Measurements from ENCODE around the gene SPTA1.

- TF ChIP-seq SUZ12 (IDR thresholded peaks at IDR 0.05; ENCODE audit: extremely low read depth, insufficient read depth, insufficient read length) (no peak), YY1 (IDR thresholded peaks at IDR 0.05; ENCODE audit: insufficient read depth, insufficient read length) (no peak)
Measured at GRCh38 chr1:158706096-158706495, 19.6 kb upstream of the SPTA1 start.
